ENCODE measurements around the gene LIME1. TPM values are rescaled to one million over a fixed set of nuclear protein-coding genes. Genes with fewer than 3 reads are reported as not detected.
"Not testable (repeated sequence)": the region's sequence is repeated elsewhere in the genome, so short reads cannot be mapped to it uniquely, and the experiment has no call there.

LIME1 gene
- total and polyA plus RNA-seq, 9 donors: 2.5 to 8.1 (median 5.2) TPM

DNA sequence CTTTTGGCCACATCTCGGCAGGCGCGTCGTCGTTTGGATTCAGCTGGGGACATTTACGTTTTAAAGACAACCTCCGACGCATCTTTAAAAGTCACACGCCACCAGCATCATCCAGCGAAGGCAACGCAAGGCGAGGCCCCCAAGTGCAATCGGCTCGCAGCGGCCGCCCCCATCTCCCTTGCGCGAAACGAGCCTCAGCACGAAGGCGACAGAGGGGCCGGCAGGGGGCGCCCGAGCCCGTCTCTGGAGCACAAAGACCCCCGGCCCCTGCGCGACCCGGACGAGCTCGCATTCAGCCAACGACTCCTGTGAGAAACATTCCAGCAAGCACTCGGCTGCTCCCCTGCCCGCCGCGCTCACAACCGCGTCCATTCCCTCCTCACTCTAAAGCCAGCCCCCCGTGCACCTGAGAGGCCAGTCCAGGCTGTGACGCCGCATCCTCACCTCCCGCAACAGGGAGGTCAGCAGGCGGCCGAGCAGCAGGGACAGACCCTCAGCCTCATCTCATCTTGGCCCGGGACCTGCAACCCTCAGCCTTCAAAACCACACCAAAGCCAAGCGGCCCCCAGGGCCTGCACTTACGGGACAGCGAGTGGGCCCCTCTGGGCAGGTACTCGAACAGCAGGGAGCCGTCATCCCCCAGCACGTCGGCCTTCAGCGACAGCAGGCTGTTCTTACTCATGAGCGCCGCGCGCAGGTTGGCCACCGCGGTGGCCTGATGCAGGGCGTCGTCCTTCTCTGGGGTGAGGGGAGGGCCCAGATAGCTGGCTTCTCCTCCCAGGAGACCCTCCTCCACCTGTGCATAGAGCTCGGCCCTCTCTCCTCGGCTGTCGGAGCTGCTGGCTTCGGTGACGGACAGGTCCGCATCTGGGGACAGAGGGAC lies 38.9 kb downstream of the LIME1 start:
- DNase-seq: peak; percentile 78
- WGBS (ENCODE audit: insufficient coverage): 21% methylated on average over 58 of the region's 67 CpGs
- Histone ChIP-seq H3K4me3 (ENCODE audit: low read length) (peak overlapping the region; percentile 27), H3K27ac (ENCODE audit: low read length) (peak overlapping the region; percentile 7), H3K9me3 (replicated peaks; ENCODE audit: control insufficient read depth, low read depth, low read length) (no peaks in the 10 kb centered on the region), H3K4me1 (ENCODE audit: control insufficient read depth, insufficient read depth, low read length) (peaks cover 21% of the 10 kb centered on the region), H3K27me3 (ENCODE audit: control insufficient read depth, insufficient read depth, low read length) (no peaks in the 10 kb centered on the region), H3K36me3 (ENCODE audit: control insufficient read depth, insufficient read depth, low read length) (peaks cover 28% of the 10 kb centered on the region)

- WGBS (ENCODE audit: insufficient coverage): 93% methylated on average over 19 of the region's 23 CpGs
- not testable (repeated sequence) for DNase-seq; H3K27me3 ChIP-seq (ENCODE audit: control insufficient read depth, insufficient read depth, low read length)
These were observed 40.4 kb downstream of the LIME1 start for GRCh38 chr20:63776875-63777274.

GRCh38 chr20:63777614-63778013 lies 41.1 kb downstream of the LIME1 start:
- WGBS (ENCODE audit: insufficient coverage): 94% methylated on average over 9 of the region's 13 CpGs
- no peaks in the 10 kb centered on the region for H3K27me3 ChIP-seq (ENCODE audit: control insufficient read depth, insufficient read depth, low read length)
- no peak for DNase-seq

More at GRCh38 chr20:63776875-63777274, 40.4 kb downstream of the LIME1 start:
- peaks cover 15% of the 10 kb centered on the region for H3K36me3 ChIP-seq (ENCODE audit: control insufficient read depth, insufficient read depth, low read length)
- not testable (repeated sequence) for H3K27ac ChIP-seq (ENCODE audit: low read length); H3K9me3 ChIP-seq (replicated peaks; ENCODE audit: control insufficient read depth, low read depth, low read length); H3K4me3 ChIP-seq (ENCODE audit: low read length)
- peaks cover 21% of the 10 kb centered on the region for H3K4me1 ChIP-seq (ENCODE audit: control insufficient read depth, insufficient read depth, low read length)

DNA sequence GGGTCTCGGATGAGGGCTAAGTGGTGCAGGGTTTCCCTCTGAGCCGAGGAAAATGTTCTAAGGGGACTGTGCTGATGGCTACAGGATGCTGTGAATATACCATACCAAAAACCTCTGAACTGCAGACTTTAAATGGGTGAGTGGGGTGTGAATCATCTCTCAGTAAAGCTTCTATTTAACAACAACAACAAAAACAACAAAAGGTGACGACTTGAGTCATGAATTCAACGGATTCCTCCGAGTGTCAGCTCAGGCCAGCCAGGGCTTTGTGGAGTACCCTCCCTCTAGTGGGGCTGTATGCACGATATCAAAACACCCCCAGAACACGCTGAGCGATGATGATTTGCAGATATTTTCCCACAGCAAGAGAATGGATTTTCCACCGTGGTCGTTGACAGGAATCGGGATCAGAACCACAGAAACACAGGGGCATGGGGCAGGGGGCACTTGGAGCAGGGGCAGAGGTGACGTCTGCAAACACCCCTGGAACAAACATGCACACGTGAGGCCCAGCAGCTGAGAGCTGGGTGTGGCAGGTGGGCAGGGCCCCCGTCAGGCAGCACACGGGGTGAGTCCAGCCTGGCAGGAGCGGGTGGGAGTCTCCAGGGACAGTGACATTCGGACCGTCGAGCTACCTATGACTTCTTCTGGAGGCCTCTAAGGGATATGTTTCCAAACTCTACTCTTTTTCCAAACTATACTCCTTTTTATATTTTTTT lies 41.7 kb downstream of the LIME1 start:
- H3K27me3 ChIP-seq (ENCODE audit: control insufficient read depth, insufficient read depth, low read length): no peaks in the 10 kb centered on the region
- H3K4me3 ChIP-seq (ENCODE audit: low read length): no peak overlapping the region
- peaks cover 15% of the 10 kb centered on the region for H3K36me3 ChIP-seq (ENCODE audit: control insufficient read depth, insufficient read depth, low read length)
- H3K4me1 ChIP-seq (ENCODE audit: control insufficient read depth, insufficient read depth, low read length): peaks cover 21% of the 10 kb centered on the region
- 63% methylated on average over 10 of the region's 19 CpGs for WGBS (ENCODE audit: insufficient coverage)
- H3K9me3 ChIP-seq (replicated peaks; ENCODE audit: control insufficient read depth, low read depth, low read length): no peaks in the 10 kb centered on the region
- no peak for DNase-seq
- H3K27ac ChIP-seq (ENCODE audit: low read length): no peak overlapping the region

More at GRCh38 chr20:63777614-63778013, 41.1 kb downstream of the LIME1 start:
- Histone ChIP-seq H3K9me3 (replicated peaks; ENCODE audit: control insufficient read depth, low read depth, low read length) (no peaks in the 10 kb centered on the region), H3K4me3 (ENCODE audit: low read length) (no peak overlapping the region), H3K27ac (ENCODE audit: low read length) (no peak overlapping the region), H3K36me3 (ENCODE audit: control insufficient read depth, insufficient read depth, low read length) (peaks cover 15% of the 10 kb centered on the region), H3K4me1 (ENCODE audit: control insufficient read depth, insufficient read depth, low read length) (peaks cover 21% of the 10 kb centered on the region)

DNA sequence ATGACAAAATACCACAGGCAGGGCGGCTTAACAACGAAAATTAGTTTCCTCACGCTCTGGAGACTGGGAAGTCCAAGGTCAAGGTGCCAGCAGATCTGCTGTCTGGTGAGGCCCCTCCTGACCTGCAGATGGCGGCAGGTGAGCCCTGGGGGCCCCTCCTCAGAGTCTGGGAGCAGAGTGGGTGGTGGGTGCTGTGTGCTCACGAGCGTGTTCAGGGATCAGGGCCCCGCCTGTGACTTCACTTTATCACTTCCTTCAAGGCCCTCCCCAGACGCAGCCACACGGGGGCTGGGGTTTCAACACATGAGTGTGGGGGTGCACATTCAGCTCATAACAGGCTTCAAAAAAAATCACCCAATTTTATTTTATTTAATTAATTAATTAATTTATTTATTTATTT lies 42.4 kb downstream of the LIME1 start:
- Histone ChIP-seq H3K36me3 (ENCODE audit: control insufficient read depth, insufficient read depth, low read length) (peaks cover 15% of the 10 kb centered on the region), H3K27ac (ENCODE audit: low read length) (no peak overlapping the region), H3K27me3 (ENCODE audit: control insufficient read depth, insufficient read depth, low read length) (no peaks in the 10 kb centered on the region), H3K4me3 (ENCODE audit: low read length) (no peak overlapping the region), H3K9me3 (replicated peaks; ENCODE audit: control insufficient read depth, low read depth, low read length) (no peaks in the 10 kb centered on the region), H3K4me1 (ENCODE audit: control insufficient read depth, insufficient read depth, low read length) (peaks cover 18% of the 10 kb centered on the region)
- WGBS (ENCODE audit: insufficient coverage): 84% methylated on average over 3 of the region's 9 CpGs
- no peak for DNase-seq

DNA sequence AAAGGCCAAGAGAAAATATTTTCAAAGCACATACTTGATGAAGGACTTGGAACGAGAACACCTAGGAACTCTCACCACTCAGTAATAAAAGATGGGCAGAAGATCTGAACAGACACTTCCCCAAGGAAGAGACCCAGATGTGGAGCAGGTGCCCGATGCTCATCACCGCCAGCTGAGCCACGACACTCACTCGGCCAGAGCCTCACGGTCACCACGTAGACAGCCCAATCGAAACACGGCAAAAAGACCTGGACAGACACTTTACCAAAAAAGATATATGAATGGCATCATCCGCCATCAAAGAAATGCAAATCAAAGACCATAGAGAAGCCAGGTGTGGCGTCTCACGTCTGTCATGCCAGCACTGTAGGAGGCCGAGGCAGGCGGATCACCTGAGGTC lies 44.7 kb downstream of the LIME1 start:
- no peak overlapping the region for H3K27ac ChIP-seq (ENCODE audit: low read length)
- DNase-seq: no peak
- no peaks in the 10 kb centered on the region for H3K9me3 ChIP-seq (replicated peaks; ENCODE audit: control insufficient read depth, low read depth, low read length)
- 90% methylated on average over 10 of the region's 14 CpGs for WGBS (ENCODE audit: insufficient coverage)
- peaks cover 7% of the 10 kb centered on the region for H3K4me1 ChIP-seq (ENCODE audit: control insufficient read depth, insufficient read depth, low read length)
- H3K27me3 ChIP-seq (ENCODE audit: control insufficient read depth, insufficient read depth, low read length): no peaks in the 10 kb centered on the region
- peaks cover 11% of the 10 kb centered on the region for H3K36me3 ChIP-seq (ENCODE audit: control insufficient read depth, insufficient read depth, low read length)
- H3K4me3 ChIP-seq (ENCODE audit: low read length): no peak overlapping the region

DNA sequence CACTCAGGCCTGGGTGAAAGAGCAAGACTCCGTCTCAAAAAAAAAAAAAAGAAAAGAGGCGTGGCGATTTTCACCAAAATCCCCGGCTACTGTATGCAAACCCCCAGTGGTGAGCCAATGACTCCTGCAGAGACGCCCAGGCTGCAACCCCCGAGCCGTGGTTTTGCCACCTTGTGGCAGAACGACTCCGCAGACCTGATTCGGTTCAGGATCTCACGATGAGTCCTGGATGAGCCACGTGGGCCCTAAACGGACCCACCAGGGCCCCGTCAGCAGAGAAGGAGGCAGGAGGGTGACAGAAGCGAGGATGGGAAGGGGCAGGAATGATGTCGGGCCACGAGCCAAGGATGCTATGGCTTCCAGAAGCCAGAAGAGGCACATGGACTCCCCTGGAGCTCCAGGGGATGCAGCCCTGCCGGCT lies 45.6 kb downstream of the LIME1 start:
- WGBS (ENCODE audit: insufficient coverage): 81% methylated on average over 17 of the region's 18 CpGs
- Histone ChIP-seq H3K27me3 (ENCODE audit: control insufficient read depth, insufficient read depth, low read length) (no peaks in the 10 kb centered on the region), H3K36me3 (ENCODE audit: control insufficient read depth, insufficient read depth, low read length) (peaks cover 9% of the 10 kb centered on the region), H3K27ac (ENCODE audit: low read length) (no peak overlapping the region), H3K9me3 (replicated peaks; ENCODE audit: control insufficient read depth, low read depth, low read length) (no peaks in the 10 kb centered on the region), H3K4me3 (ENCODE audit: low read length) (no peak overlapping the region), H3K4me1 (ENCODE audit: control insufficient read depth, insufficient read depth, low read length) (peaks cover 16% of the 10 kb centered on the region)
- DNase-seq: no peak

- no peak for DNase-seq
- Histone ChIP-seq H3K9me3 (replicated peaks; ENCODE audit: control insufficient read depth, low read depth, low read length) (no peaks in the 10 kb centered on the region), H3K4me1 (ENCODE audit: control insufficient read depth, insufficient read depth, low read length) (peaks cover 20% of the 10 kb centered on the region), H3K4me3 (ENCODE audit: low read length) (no peak overlapping the region), H3K36me3 (ENCODE audit: control insufficient read depth, insufficient read depth, low read length) (peaks cover 5% of the 10 kb centered on the region), H3K27ac (ENCODE audit: low read length) (no peak overlapping the region), H3K27me3 (ENCODE audit: control insufficient read depth, insufficient read depth, low read length) (no peaks in the 10 kb centered on the region)
- WGBS (ENCODE audit: insufficient coverage): 88% methylated on average over 6 of the region's 12 CpGs
These were observed 46.1 kb downstream of the LIME1 start for GRCh38 chr20:63782521-63782971.

GRCh38 chr20:63783970-63784369 lies 47.5 kb downstream of the LIME1 start:
- no peaks in the 10 kb centered on the region for H3K27me3 ChIP-seq (ENCODE audit: control insufficient read depth, insufficient read depth, low read length)
- H3K4me1 ChIP-seq (ENCODE audit: control insufficient read depth, insufficient read depth, low read length): peaks cover 30% of the 10 kb centered on the region
- DNase-seq: no peak
- peaks cover 10% of the 10 kb centered on the region for H3K36me3 ChIP-seq (ENCODE audit: control insufficient read depth, insufficient read depth, low read length)
- WGBS (ENCODE audit: insufficient coverage): 79% methylated on average over 12 of the region's 16 CpGs
- no peak overlapping the region for H3K27ac ChIP-seq (ENCODE audit: low read length)
- no peak overlapping the region for H3K4me3 ChIP-seq (ENCODE audit: low read length)
- H3K9me3 ChIP-seq (replicated peaks; ENCODE audit: control insufficient read depth, low read depth, low read length): no peaks in the 10 kb centered on the region

- peaks cover 23% of the 10 kb centered on the region for H3K36me3 ChIP-seq (ENCODE audit: control insufficient read depth, insufficient read depth, low read length)
- H3K27ac ChIP-seq (ENCODE audit: low read length): peak overlapping the region; percentile 17
- peaks cover 38% of the 10 kb centered on the region for H3K4me1 ChIP-seq (ENCODE audit: control insufficient read depth, insufficient read depth, low read length)
- no peaks in the 10 kb centered on the region for H3K27me3 ChIP-seq (ENCODE audit: control insufficient read depth, insufficient read depth, low read length)
- no peaks in the 10 kb centered on the region for H3K9me3 ChIP-seq (replicated peaks; ENCODE audit: control insufficient read depth, low read depth, low read length)
- H3K4me3 ChIP-seq (ENCODE audit: low read length): no peak overlapping the region
- DNase-seq: no peak
- WGBS (ENCODE audit: insufficient coverage): 38% methylated on average over 1 of the region's 14 CpGs
These were observed 49.2 kb downstream of the LIME1 start for GRCh38 chr20:63785691-63786131.

Data from muscle of leg (tissue), 11 donors.